OCI-LY3 (cell line): ENCODE results near the gene CPNE6.

Experiments
- CTCF ChIP-seq: fragments of 200-600, 300-600 bp; sonication (generic); IDR thresholded peaks from 2 replicates; pipeline ENCODE4 v1.5.1; 2014; ENCODE audit warnings: antibody characterized with exemption, low read length, low read depth
- EZH2phosphoT487 ChIP-seq: fragments of 200-600 bp; shearing (Covaris generic); IDR thresholded peaks from 2 replicates; pipeline ENCODE4 v1.6.1; 2018; ENCODE audit warnings: antibody characterized with exemption, mixed run types, low read depth

GRCh38 chr14:24040692-24041091 lies 30.7 kb upstream of the CPNE6 start:
- TF ChIP-seq CTCF, result no peak
- no peak for TF ChIP-seq EZH2phosphoT487
